ENCODE measurements around the gene GTF3C1.

GTF3C1 gene

GRCh38 chr16:27432558-27432957 is 117.2 kb downstream of the GTF3C1 start:
- TF ChIP-seq ZFX (IDR thresholded peaks at IDR 0.05): no peak
- TF ChIP-seq CTCF (conservative IDR thresholded peaks at IDR 0.05): no peak
- H3K27ac ChIP-seq: no peak overlapping the region

GRCh38 chr16:27431773-27432532 is 117.8 kb downstream of the GTF3C1 start:
- no peak for TF ChIP-seq CTCF (conservative IDR thresholded peaks at IDR 0.05)
- TF ChIP-seq ZFX (IDR thresholded peaks at IDR 0.05): no peak
- H3K27ac ChIP-seq: no peak overlapping the region

- H3K27ac ChIP-seq: no peak overlapping the region
- TF ChIP-seq CTCF (conservative IDR thresholded peaks at IDR 0.05): no peak
These were observed 118.7 kb downstream of the GTF3C1 start for GRCh38 chr16:27430923-27431484.

- no peak for TF ChIP-seq CTCF (conservative IDR thresholded peaks at IDR 0.05)
- no peak for TF ChIP-seq ZFX (IDR thresholded peaks at IDR 0.05)
These were observed 119.2 kb downstream of the GTF3C1 start for GRCh38 chr16:27430512-27430911.

GRCh38 chr16:27429981-27430441 is 119.7 kb downstream of the GTF3C1 start:
- TF ChIP-seq CTCF (conservative IDR thresholded peaks at IDR 0.05) (no peak), ZFX (IDR thresholded peaks at IDR 0.05) (no peak)

More at GRCh38 chr16:27430512-27430911, 119.2 kb downstream of the GTF3C1 start:
- no peak overlapping the region for H3K27ac ChIP-seq

GRCh38 chr16:27429330-27429871 is 120.3 kb downstream of the GTF3C1 start:
- no peak for TF ChIP-seq ZFX (IDR thresholded peaks at IDR 0.05)
- no peak for TF ChIP-seq CTCF (conservative IDR thresholded peaks at IDR 0.05)
- H3K27ac ChIP-seq: no peak overlapping the region

More at GRCh38 chr16:27429981-27430441, 119.7 kb downstream of the GTF3C1 start:
- no peak overlapping the region for H3K27ac ChIP-seq

Measured in C4-2B (cell line).